NCI-H2196 treated with DMSO at 0.1 percent for 48 hours (cell line): ENCODE results near the gene GPR61.

ENCODE experiments used
- DNase-seq: peaks from one replicate; lab custom pipeline; 2025; ENCODE audit not compliant: unreplicated experiment; lab: John Stamatoyannopoulos, UW

The GPR61 gene

GRCh38 chr1:109535481-109535880 is 4.2 kb upstream of the GPR61 start:
- DNase-seq, result no peak

GRCh38 chr1:109535971-109536491 is 3.6 kb upstream of the GPR61 start:
- peak; percentile 87 for DNase-seq

- DNase-seq, result no peak
Measured at GRCh38 chr1:109537450-109538178, 2.1 kb upstream of the GPR61 start.

GRCh38 chr1:109538827-109539555 is 681 bp upstream of the GPR61 start:
- DNase-seq, result no peak

GRCh38 chr1:109541102-109541501 is 1.4 kb downstream of the GPR61 start:
- no peak for DNase-seq

GRCh38 chr1:109542657-109543056 is 3.0 kb downstream of the GPR61 start:
- no peak for DNase-seq

- DNase-seq, result no peak
Measured at GRCh38 chr1:109543283-109543987, 3.8 kb downstream of the GPR61 start.

- no peak for DNase-seq
Measured at GRCh38 chr1:109543988-109544735, 4.5 kb downstream of the GPR61 start.

GRCh38 chr1:109546311-109547109 is 6.8 kb downstream of the GPR61 start:
- peak; percentile 85 for DNase-seq

GRCh38 chr1:109547463-109548320 is 8.0 kb downstream of the GPR61 start:
- no peak for DNase-seq

GRCh38 chr1:109548321-109549267 is 8.9 kb downstream of the GPR61 start, which contains the start of gene GNAI3:
Gene GNAI3, plus strand, starts transcription at chr1:109548615. Its CDS starts 106 bp downstream, at chr1:109548721.
- DNase-seq, result peak; percentile 91

GRCh38 chr1:109556563-109556962 is 16.9 kb downstream of the GPR61 start:
- no peak for DNase-seq

GRCh38 chr1:109557520-109557919 is 17.8 kb downstream of the GPR61 start:
- no peak for DNase-seq

GRCh38 chr1:109559995-109560394 is 20.3 kb downstream of the GPR61 start:
- no peak for DNase-seq

- DNase-seq, result no peak
Measured at GRCh38 chr1:109564194-109564878, 24.7 kb downstream of the GPR61 start.

- no peak for DNase-seq
Measured at GRCh38 chr1:109565241-109565640, 25.6 kb downstream of the GPR61 start.

- no peak for DNase-seq
Measured at GRCh38 chr1:109566982-109567381, 27.3 kb downstream of the GPR61 start.
